GM11168 (cell line): ENCODE data around the gene TMEM119.

ENCODE experiments used
- in situ Hi-C: fragments of 300-500 bp; cut with MboI; formaldehyde crosslinking; loops from one replicate; pipeline ENCODE4 v1.12.0; 2022; ENCODE audit warnings: low sequenced_read_pairs; ENCODE audit not compliant: unreplicated experiment

TMEM119 gene

GRCh38 chr12:108618079-108618952, 20.4 kb upstream of the TMEM119 start:
- in situ Hi-C loops: loop anchor here (5.0 kb wide), 1 partner anchor 51 kb away; no protein-coding TSS in a partner anchor

DNA sequence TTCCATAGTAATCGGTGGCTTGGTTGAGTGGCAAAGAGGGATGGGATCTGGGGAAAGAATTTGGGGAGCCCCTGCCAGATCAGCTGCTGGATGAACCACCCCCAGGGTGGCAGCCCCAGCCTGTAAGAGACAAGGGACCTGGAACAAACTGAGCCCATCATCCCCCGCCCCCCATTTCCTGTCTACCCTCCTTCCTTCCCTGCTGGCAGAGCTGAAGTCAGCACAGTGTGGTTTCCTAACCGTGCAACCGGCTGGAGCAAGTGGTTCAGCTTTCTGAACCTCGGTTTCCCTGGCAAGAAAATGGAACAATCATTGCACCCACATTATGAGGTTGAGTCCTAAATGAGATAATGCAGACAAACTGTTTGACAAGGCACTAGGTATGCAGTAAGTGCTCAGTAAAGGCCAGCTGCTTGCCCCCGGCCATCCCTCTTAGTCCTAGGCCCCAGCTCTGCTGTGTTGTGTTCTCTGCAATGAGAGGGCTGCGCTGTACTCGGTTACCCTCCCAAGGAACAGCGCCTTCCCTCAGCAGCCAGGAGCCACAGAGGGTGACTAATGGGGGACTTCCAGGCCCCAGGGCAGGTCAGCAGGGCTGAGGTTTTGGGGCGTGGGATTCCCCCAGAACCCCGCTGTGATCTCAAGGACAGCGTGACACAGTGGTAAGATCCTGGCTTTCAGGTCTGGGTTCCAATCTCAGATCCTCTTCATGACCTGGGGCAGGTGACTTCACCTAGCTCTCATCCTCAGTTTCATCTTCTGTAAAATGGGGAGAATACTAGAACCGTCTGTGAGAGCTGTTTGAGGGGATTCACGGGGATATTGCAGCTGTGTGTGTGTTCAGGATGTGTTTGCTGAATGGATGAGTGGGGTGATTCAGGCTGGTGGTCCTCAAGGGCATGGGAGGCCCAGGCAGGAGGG, 19.3 kb upstream of the TMEM119 start:
- in situ Hi-C loops: loop anchor here (5.0 kb wide), 1 partner anchor 50 kb away; no protein-coding TSS in a partner anchor

- in situ Hi-C loops: loop anchor here (5.0 kb wide), 1 partner anchor 49 kb away; no protein-coding TSS in a partner anchor
Measured at GRCh38 chr12:108616359-108616758, 18.5 kb upstream of the TMEM119 start.

DNA sequence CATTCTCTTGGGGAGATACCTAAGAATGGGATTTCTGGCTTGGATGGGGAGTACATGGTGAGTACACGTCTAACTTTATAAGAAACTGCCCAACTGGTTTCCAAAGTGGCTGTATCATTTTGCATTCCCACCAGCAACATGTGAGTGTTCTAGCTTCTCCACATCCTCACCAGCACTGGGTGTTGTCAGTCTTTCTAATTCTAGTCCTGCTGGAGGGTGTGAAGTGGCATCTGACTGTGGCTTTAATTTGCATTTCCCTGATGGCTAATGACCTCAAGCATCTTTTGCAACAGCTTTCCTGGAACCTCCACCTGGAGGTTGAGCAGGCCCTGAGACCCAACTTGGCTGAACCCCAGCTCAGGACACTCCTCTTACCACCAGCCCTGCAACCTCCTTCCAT, 18.0 kb upstream of the TMEM119 start:
- in situ Hi-C loops: loop anchor here (5.0 kb wide), 1 partner anchor 49 kb away; no protein-coding TSS in a partner anchor

DNA sequence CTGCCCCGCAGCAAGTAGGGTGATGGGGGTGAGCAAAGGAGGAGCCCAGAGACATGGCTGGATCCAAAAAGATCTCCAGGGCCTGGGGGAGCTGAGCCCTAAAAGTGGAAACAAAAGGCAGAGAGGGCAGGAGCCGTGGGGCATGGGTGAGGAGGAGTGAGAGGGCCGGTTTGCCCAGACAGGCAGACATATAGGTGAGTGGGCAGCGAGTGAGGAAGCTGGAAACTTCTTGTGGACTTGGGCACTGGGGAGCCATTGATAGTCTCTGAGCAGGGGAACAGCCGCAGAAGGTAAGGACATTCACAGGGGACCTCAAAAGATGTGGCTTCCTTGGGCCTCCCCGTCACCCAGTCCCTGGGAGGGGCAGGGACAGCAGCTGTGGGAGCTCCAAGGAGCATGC, 16.8 kb upstream of the TMEM119 start:
- in situ Hi-C loops: loop anchor here (5.0 kb wide), 1 partner anchor 47 kb away; no protein-coding TSS in a partner anchor

DNA sequence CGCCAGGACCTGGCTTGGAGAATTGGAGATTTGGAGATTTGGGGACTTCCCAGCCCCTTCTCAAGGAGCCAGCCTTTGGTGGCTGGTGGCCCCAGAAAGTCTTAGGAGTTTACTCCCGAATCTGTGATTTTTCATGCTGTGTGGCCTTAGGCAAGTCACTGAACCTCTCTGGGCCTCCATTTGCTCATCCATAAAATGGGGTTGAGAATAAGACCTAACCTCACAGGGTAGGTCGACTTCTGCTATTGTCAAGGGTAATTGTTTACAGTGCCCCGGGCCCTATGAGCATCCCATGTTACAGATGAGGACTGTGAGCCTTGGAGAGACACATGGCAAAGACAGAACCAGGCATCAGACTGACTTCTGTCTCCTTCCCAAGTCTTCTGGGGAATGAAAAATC, 16.2 kb upstream of the TMEM119 start:
- in situ Hi-C loops: no loop called here

DNA sequence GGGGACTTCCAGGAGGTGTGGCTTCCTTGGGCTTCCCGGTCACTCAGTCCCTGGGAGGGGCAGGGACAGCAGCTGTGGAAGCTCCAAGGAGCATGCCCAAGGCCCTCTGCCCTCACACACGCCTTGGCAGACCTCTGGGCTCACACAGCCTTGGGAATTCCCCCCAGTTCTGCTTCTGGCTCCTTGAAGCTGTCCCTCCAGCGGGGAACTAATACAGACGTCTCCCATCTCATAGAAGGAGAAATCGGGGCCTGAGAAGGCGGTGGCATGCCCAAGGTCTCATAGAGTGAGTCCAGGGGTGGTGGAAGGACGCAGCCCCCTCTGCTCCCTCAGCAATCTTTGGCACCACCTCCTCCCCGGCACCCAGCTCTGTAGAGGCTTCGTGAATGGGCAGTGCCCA, 15.7 kb upstream of the TMEM119 start:
- in situ Hi-C loops: no loop called here

DNA sequence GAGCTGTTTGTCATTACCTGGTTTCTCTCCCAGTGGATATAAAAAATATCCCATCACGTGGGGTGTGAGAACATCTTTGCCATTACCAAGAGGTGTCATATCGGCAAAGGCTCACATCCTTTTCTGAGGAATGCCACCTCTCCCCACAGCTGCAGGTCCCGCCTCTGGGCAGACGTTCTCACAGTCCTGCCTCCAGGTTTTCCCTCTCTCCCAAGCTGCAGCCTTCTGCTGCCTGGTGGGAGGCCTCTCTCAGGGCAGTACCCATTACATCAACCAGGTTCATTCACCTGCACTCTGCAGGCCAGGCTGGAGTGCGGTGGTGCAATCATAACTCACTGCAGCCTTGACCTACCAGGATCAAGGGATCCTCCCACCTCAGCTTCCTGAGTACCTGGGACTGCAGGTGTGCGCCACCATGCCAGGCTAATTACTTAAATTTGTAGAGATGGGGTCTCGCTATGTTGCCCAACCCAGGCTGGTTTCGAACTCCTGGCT, 15.0 kb upstream of the TMEM119 start:
- in situ Hi-C loops: no loop called here

GRCh38 chr12:108611884-108612415, 14.1 kb upstream of the TMEM119 start:
- in situ Hi-C loops: no loop called here

- in situ Hi-C loops: no loop called here
Measured at GRCh38 chr12:108610856-108611605, 13.1 kb upstream of the TMEM119 start.

DNA sequence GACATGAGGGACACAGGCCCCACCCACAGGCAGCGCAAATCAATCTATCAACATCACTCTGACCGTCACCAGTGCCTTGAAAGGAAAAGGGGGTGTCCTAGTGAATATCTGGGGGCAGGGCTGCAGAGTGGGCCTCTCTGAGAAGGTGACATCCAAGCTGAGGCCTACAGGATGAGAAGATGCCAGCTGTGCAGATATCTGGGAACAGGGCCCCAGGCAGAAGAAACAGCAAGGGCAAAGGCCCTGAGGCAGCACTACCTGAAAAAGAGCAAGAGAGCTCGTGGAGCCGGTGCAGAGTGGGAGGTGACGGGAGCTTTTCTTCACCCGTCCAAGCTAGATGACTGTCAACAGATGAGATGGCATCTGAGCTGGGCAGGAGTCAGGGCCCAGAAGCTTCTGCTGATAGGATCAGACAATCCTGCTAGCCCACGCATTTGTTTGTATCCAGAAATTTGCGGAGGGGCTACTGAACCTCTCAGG, 12.5 kb upstream of the TMEM119 start:
- in situ Hi-C loops: no loop called here

GRCh38 chr12:108609537-108610335, 11.9 kb upstream of the TMEM119 start:
- in situ Hi-C loops: no loop called here

- in situ Hi-C loops: no loop called here
Measured at GRCh38 chr12:108608616-108609015, 10.7 kb upstream of the TMEM119 start.

DNA sequence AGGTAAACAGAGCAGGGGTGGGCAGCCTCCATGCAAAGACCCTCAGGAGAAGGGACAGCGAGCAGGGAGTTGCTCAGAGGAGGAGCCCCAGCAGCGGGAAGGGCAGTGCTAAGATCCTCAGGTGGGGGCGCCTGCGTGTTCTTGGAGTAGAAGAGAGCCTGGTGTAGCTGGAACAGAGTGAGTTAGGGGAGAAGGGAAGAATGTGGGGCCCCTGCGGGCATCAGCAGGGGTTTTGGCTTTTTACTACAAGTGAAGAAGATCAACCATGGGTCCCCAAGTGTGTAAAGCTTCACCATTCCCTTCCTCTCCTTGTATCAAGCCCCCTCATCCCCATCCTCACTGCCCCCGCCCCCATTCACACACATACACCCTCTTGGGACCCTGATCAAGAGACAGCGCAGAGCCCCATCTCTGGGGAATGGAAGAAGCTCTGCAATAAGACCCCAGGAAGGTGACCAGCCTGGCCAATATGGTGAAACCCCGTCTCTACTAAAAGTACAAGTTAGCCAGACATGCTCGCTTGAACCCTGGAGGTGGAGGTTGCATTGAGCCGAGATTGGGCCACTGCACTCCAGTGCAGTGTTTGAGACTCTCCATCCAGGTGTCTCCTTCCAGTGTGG, 10.2 kb upstream of the TMEM119 start:
- in situ Hi-C loops: no loop called here

GRCh38 chr12:108606492-108606891, 8.6 kb upstream of the TMEM119 start:
- in situ Hi-C loops: no loop called here

GRCh38 chr12:108605690-108606406, 8.0 kb upstream of the TMEM119 start:
- in situ Hi-C loops: no loop called here

DNA sequence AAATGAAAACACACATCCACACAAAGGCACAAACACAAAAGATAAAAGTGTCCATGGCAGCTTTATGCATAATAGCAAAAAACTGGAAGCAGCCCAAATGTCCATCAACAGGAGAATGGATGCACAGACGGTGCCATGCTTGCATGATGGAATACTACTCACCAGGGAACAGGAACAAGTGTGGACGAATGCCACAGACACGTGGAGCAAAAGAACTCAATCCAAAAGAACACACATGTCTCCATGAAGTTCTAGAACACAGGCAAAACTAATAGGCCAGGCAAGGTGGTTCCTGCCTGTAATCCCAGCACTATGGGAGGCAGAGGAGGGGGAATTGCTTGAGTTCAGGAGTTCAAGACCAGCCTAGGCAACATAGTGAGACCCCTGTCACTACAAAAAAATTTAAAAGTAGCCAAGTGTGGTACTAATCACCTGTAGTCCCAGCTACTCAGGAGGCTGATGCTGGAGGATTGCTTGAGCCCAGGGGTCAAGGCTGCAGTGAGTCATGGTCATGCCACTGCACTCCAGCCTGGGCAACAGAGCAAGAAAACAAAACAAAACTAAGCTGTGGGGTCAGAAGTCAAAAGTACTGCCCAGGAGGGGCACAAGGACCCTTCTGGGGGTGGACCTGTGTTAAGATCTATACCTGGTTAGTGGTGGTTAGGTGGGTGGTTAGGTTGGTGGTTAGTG, 7.3 kb upstream of the TMEM119 start:
- in situ Hi-C loops: no loop called here
